Measurements from ENCODE around the gene TMEM132C.

Gene TMEM132C

GRCh38 chr12:128586451-128587029, 319.6 kb downstream of the TMEM132C start:
- no peaks in the 10 kb centered on the region for H3K27me3 ChIP-seq (ENCODE audit: control insufficient read depth, low read length)
- no peaks in the 10 kb centered on the region for H3F3A ChIP-seq (ENCODE audit: control insufficient read depth, insufficient read depth)
- no peaks in the 10 kb centered on the region for H3K9me2 ChIP-seq (replicated peaks; ENCODE audit: control insufficient read depth, low read length)
- TF ChIP-seq EZH2phosphoT487 (IDR thresholded peaks at IDR 0.05; ENCODE audit: borderline replicate concordance, low read length) (no peak), CTCF (IDR thresholded peaks at IDR 0.05; ENCODE audit: low read depth, low read length, poor library complexity, severe bottlenecking) (no peak)
- H4K20me1 ChIP-seq (ENCODE audit: control insufficient read depth, insufficient read depth, low read depth, low read length) = no peaks in the 10 kb centered on the region
- no peaks in the 10 kb centered on the region for H3K36me3 ChIP-seq (ENCODE audit: control insufficient read depth, low read length)
- H3K4me2 ChIP-seq (ENCODE audit: low read length) = no peak overlapping the region
- H3K9me3 ChIP-seq (ENCODE audit: control insufficient read depth, insufficient read depth, low read length) = no peaks in the 10 kb centered on the region
- H3K27ac ChIP-seq (ENCODE audit: low read depth, low read length) = no peak overlapping the region
- no peaks in the 10 kb centered on the region for H3K4me1 ChIP-seq (ENCODE audit: control insufficient read depth, low read length)
- H3K79me2 ChIP-seq (ENCODE audit: control insufficient read depth, low read length) = no peaks in the 10 kb centered on the region
- no peak overlapping the region for H3K4me3 ChIP-seq (ENCODE audit: low read length)

GRCh38 chr12:128587918-128588317, 320.9 kb downstream of the TMEM132C start:
- no peak overlapping the region for H3K27ac ChIP-seq (ENCODE audit: low read depth, low read length)
- H3K36me3 ChIP-seq (ENCODE audit: control insufficient read depth, low read length) = no peaks in the 10 kb centered on the region
- H3K9me2 ChIP-seq (replicated peaks; ENCODE audit: control insufficient read depth, low read length) = no peaks in the 10 kb centered on the region
- TF ChIP-seq CTCF (IDR thresholded peaks at IDR 0.05; ENCODE audit: low read depth, low read length, poor library complexity, severe bottlenecking) = no peak
- no peaks in the 10 kb centered on the region for H3F3A ChIP-seq (ENCODE audit: control insufficient read depth, insufficient read depth)
- H3K4me1 ChIP-seq (ENCODE audit: control insufficient read depth, low read length) = no peaks in the 10 kb centered on the region
- H3K9me3 ChIP-seq (ENCODE audit: control insufficient read depth, insufficient read depth, low read length) = no peaks in the 10 kb centered on the region
- H4K20me1 ChIP-seq (ENCODE audit: control insufficient read depth, insufficient read depth, low read depth, low read length) = no peaks in the 10 kb centered on the region
- H3K4me2 ChIP-seq (ENCODE audit: low read length) = no peak overlapping the region
- H3K4me3 ChIP-seq (ENCODE audit: low read length) = no peak overlapping the region
- no peaks in the 10 kb centered on the region for H3K27me3 ChIP-seq (ENCODE audit: control insufficient read depth, low read length)
- H3K79me2 ChIP-seq (ENCODE audit: control insufficient read depth, low read length) = no peaks in the 10 kb centered on the region

- Histone ChIP-seq H3K27me3 (ENCODE audit: control insufficient read depth, low read length) (no peaks in the 10 kb centered on the region), H3F3A (ENCODE audit: control insufficient read depth, insufficient read depth) (no peaks in the 10 kb centered on the region), H3K9me3 (ENCODE audit: control insufficient read depth, insufficient read depth, low read length) (no peaks in the 10 kb centered on the region), H3K79me2 (ENCODE audit: control insufficient read depth, low read length) (no peaks in the 10 kb centered on the region), H3K27ac (ENCODE audit: low read depth, low read length) (no peak overlapping the region), H3K4me1 (ENCODE audit: control insufficient read depth, low read length) (no peaks in the 10 kb centered on the region), H3K4me2 (ENCODE audit: low read length) (no peak overlapping the region), H3K9me2 (replicated peaks; ENCODE audit: control insufficient read depth, low read length) (no peaks in the 10 kb centered on the region), H3K36me3 (ENCODE audit: control insufficient read depth, low read length) (no peaks in the 10 kb centered on the region), H4K20me1 (ENCODE audit: control insufficient read depth, insufficient read depth, low read depth, low read length) (no peaks in the 10 kb centered on the region), H3K4me3 (ENCODE audit: low read length) (no peak overlapping the region)
- TF ChIP-seq EZH2phosphoT487 (IDR thresholded peaks at IDR 0.05; ENCODE audit: borderline replicate concordance, low read length) (no peak), CTCF (IDR thresholded peaks at IDR 0.05; ENCODE audit: low read depth, low read length, poor library complexity, severe bottlenecking) (no peak)
Measured at GRCh38 chr12:128592220-128592744, 325.3 kb downstream of the TMEM132C start.

Data from DOHH2 (cell line).